Stomach (tissue), 4 donors: ENCODE data around the gene CAB39L.

Source experiments
- POLR2A ChIP-seq, 4 donors: fragments of 450-650 bp; IDR thresholded peaks; one replicate each; pipeline ENCODE4 v1.6.1; 2016; ENCODE audit warnings: antibody characterized with exemption in 4 of 4, control low read depth in 2 of 4, mild to moderate bottlenecking in 1 of 4, moderate library complexity in 1 of 4
- TF ChIP-seq, protein P1 (sequence below), 7 experiments: fragments of 450-650 bp in 4 of 7; fragments of 200-600 bp in 3 of 7; sonication (generic) in 3 of 7; IDR thresholded peaks; one replicate each; pipeline ENCODE4 v1.5.1; 2016 to 2019; ENCODE audit warnings: antibody characterized with exemption in 7 of 7, control low read depth in 2 of 7, mild to moderate bottlenecking in 1 of 7

- TF ChIP-seq, protein P1, sequence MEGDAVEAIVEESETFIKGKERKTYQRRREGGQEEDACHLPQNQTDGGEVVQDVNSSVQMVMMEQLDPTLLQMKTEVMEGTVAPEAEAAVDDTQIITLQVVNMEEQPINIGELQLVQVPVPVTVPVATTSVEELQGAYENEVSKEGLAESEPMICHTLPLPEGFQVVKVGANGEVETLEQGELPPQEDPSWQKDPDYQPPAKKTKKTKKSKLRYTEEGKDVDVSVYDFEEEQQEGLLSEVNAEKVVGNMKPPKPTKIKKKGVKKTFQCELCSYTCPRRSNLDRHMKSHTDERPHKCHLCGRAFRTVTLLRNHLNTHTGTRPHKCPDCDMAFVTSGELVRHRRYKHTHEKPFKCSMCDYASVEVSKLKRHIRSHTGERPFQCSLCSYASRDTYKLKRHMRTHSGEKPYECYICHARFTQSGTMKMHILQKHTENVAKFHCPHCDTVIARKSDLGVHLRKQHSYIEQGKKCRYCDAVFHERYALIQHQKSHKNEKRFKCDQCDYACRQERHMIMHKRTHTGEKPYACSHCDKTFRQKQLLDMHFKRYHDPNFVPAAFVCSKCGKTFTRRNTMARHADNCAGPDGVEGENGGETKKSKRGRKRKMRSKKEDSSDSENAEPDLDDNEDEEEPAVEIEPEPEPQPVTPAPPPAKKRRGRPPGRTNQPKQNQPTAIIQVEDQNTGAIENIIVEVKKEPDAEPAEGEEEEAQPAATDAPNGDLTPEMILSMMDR (IDR thresholded peaks at IDR 0.05) = no peak
- no peak for TF ChIP-seq POLR2A (IDR thresholded peaks at IDR 0.05)
Observed at GRCh38 chr13:49298416-49298815, 145.4 kb downstream of the CAB39L start.
